NCI-H187 (cell line): Measurements from ENCODE around the gene RALY.

Experiments used
- DNase-seq, 2 experiments: peaks; one replicate each; lab custom pipeline; 2025; lab: John Stamatoyannopoulos, UW

Gene RALY

GRCh38 chr20:34049389-34049788 lies 55.7 kb downstream of the RALY start:
- DNase-seq, result no peak

GRCh38 chr20:34049897-34050695 lies 56.4 kb downstream of the RALY start:
- DNase-seq, result no peak

GRCh38 chr20:34052414-34052813 lies 58.7 kb downstream of the RALY start:
- DNase-seq, result no peak

- DNase-seq, result no peak
Observed at GRCh38 chr20:34055290-34055689, 61.6 kb downstream of the RALY start.

GRCh38 chr20:34058831-34059230 lies 65.1 kb downstream of the RALY start:
- DNase-seq, result no peak

- DNase-seq, result no peak
Observed at GRCh38 chr20:34060970-34061369, 67.3 kb downstream of the RALY start.

- DNase-seq, result no peak
Observed at GRCh38 chr20:34061695-34062094, 68.0 kb downstream of the RALY start.

GRCh38 chr20:34062570-34063482 lies 69.1 kb downstream of the RALY start:
- DNase-seq, result no peak

GRCh38 chr20:34064286-34064685 lies 70.6 kb downstream of the RALY start:
- no peak for DNase-seq

- DNase-seq, result no peak
Observed at GRCh38 chr20:34065260-34065659, 71.5 kb downstream of the RALY start.

GRCh38 chr20:34066476-34067090 lies 72.9 kb downstream of the RALY start:
- DNase-seq, result no peak

- DNase-seq, result no peak
Observed at GRCh38 chr20:34068001-34068400, 74.3 kb downstream of the RALY start.

- DNase-seq, result peak in 1 of 2 experiments; percentile 13
Observed at GRCh38 chr20:34069341-34070078, 75.8 kb downstream of the RALY start.

- no peak for DNase-seq
Observed at GRCh38 chr20:34070079-34070439, 76.3 kb downstream of the RALY start.

GRCh38 chr20:34070859-34071258 lies 77.1 kb downstream of the RALY start:
- DNase-seq, result no peak

GRCh38 chr20:34072076-34072475 lies 78.4 kb downstream of the RALY start:
- DNase-seq, result no peak

GRCh38 chr20:34072778-34073177 lies 79.1 kb downstream of the RALY start:
- DNase-seq, result no peak

- DNase-seq, result no peak
Observed at GRCh38 chr20:34074101-34074760, 80.5 kb downstream of the RALY start.

- no peak for DNase-seq
Observed at GRCh38 chr20:34075647-34076046, 81.9 kb downstream of the RALY start.

- DNase-seq, result no peak
Observed at GRCh38 chr20:34076952-34077351, 83.2 kb downstream of the RALY start.

- no peak for DNase-seq
Observed at GRCh38 chr20:34078540-34078939, 84.8 kb downstream of the RALY start.
